Measurements from ENCODE around the gene IL3.
A peak's percentile ranks its signal among the peaks of the same experiment; 100 is the strongest.
"Not testable (repeated sequence)": the region's sequence is repeated elsewhere in the genome, so short reads cannot be mapped to it uniquely, and the experiment has no call there.

The IL3 gene

GRCh38 chr5:132095424-132095972, 35.0 kb downstream of the IL3 start:
- DNase-seq, result no peak

GRCh38 chr5:132096904-132097303, 36.4 kb downstream of the IL3 start:
- no peak for DNase-seq

GRCh38 chr5:132098151-132098594, 37.7 kb downstream of the IL3 start:
- no peak for DNase-seq

- DNase-seq, result no peak
Measured at GRCh38 chr5:132098621-132099020, 38.2 kb downstream of the IL3 start.

- peak; percentile 87 for DNase-seq
Measured at GRCh38 chr5:132099076-132099748, 38.8 kb downstream of the IL3 start.

GRCh38 chr5:132099905-132100304, 39.5 kb downstream of the IL3 start:
- no peak for DNase-seq

GRCh38 chr5:132100672-132101261, 40.3 kb downstream of the IL3 start:
- peak; percentile 48 for DNase-seq

GRCh38 chr5:132101385-132101880, 41.0 kb downstream of the IL3 start:
- no peak for DNase-seq

- DNase-seq, result peak; percentile 75
Measured at GRCh38 chr5:132102101-132102701, 41.7 kb downstream of the IL3 start.

GRCh38 chr5:132102944-132103331, 42.5 kb downstream of the IL3 start:
- no peak for DNase-seq

- peak; percentile 92 for DNase-seq
Measured at GRCh38 chr5:132103332-132103951, 43.0 kb downstream of the IL3 start.

GRCh38 chr5:132103969-132104391, 43.5 kb downstream of the IL3 start:
- no peak for DNase-seq

GRCh38 chr5:132104556-132104955, 44.1 kb downstream of the IL3 start:
- peak; percentile 12 for DNase-seq

GRCh38 chr5:132105688-132106087, 45.2 kb downstream of the IL3 start:
- no peak for DNase-seq

GRCh38 chr5:132108495-132108894, 48.0 kb downstream of the IL3 start:
- DNase-seq, result not testable (repeated sequence)

GRCh38 chr5:132108957-132109356, 48.5 kb downstream of the IL3 start:
- DNase-seq, result not testable (repeated sequence)

GRCh38 chr5:132109494-132110053, 49.1 kb downstream of the IL3 start:
- DNase-seq, result no peak

GRCh38 chr5:132110195-132110594, 49.7 kb downstream of the IL3 start:
- no peak for DNase-seq

- no peak for DNase-seq
Measured at GRCh38 chr5:132110930-132111329, 50.5 kb downstream of the IL3 start.

GRCh38 chr5:132112111-132112510, 51.7 kb downstream of the IL3 start:
- no peak for DNase-seq

Measured in CD4-positive, alpha-beta T cell treated with Interleukin-4 for 4 hours (primary cell).